Gastrocnemius medialis (tissue), 4 donors: ENCODE measurements around the gene COL19A1.

Experiments
- POLR2A ChIP-seq, 2 donors: fragments of 450-650 bp; IDR thresholded peaks; one replicate each; pipeline ENCODE4 v1.6.1; 2017; ENCODE audit warnings: antibody characterized with exemption in 2 of 2, mild to moderate bottlenecking in 2 of 2, moderate library complexity in 2 of 2
- TF ChIP-seq, protein P1 (sequence below), 5 experiments: fragments of 450-650 bp in 3 of 5; fragments of 200-600 bp in 2 of 5; sonication (generic) in 2 of 5; IDR thresholded peaks in 4 of 5; conservative IDR thresholded peaks in 1 of 5; 1 replicate in 4 of 5; 2 replicates in 1 of 5; pipeline ENCODE4 v1.5.1; 2016 to 2019; ENCODE audit warnings: antibody characterized with exemption in 5 of 5, mild to moderate bottlenecking in 3 of 5, moderate library complexity in 3 of 5

DNA sequence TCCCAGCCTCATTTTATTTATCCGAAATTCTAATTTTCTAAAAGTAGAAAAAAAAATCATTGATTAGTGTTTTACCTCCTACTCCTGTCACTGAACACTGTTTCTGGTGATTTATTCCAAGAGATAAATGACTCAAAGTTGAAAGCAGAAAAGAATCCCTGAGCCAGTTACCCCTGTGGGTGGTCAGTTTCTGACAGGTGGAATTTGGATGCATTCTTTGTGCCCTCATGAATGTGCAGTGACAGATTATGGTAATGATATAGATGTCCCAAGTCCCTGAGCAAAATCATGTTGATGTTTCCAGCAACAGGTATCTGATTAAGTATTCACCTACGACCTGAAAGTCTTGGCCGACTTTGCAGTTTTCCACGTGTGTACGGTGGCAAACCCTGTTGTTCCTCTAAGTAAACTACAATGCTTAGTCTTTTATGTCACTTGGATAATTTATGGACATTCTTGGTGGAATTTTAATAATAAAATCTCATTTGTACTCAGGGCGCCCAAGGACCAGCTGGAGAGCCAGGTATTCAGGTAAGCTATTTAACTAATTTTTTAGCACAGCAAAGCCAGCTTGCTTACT lies 282.9 kb downstream of the COL19A1 start:
- TF ChIP-seq POLR2A (IDR thresholded peaks at IDR 0.05): no peak
- TF ChIP-seq, protein P1, sequence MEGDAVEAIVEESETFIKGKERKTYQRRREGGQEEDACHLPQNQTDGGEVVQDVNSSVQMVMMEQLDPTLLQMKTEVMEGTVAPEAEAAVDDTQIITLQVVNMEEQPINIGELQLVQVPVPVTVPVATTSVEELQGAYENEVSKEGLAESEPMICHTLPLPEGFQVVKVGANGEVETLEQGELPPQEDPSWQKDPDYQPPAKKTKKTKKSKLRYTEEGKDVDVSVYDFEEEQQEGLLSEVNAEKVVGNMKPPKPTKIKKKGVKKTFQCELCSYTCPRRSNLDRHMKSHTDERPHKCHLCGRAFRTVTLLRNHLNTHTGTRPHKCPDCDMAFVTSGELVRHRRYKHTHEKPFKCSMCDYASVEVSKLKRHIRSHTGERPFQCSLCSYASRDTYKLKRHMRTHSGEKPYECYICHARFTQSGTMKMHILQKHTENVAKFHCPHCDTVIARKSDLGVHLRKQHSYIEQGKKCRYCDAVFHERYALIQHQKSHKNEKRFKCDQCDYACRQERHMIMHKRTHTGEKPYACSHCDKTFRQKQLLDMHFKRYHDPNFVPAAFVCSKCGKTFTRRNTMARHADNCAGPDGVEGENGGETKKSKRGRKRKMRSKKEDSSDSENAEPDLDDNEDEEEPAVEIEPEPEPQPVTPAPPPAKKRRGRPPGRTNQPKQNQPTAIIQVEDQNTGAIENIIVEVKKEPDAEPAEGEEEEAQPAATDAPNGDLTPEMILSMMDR (IDR thresholded peaks at IDR 0.05 in 4 of 5, conservative IDR thresholded peaks at IDR 0.05 in 1 of 5): no peak
